Colonic mucosa (tissue), 4 donors: ENCODE results near the gene F13B. TPM values are rescaled to one million over a fixed set of nuclear protein-coding genes. Genes with fewer than 3 reads are reported as not detected.

Experiments used
- DNase-seq: peaks from one replicate; pipeline ENCODE4 v3.0.0-alpha.2; 2020
- H3K27ac ChIP-seq: fragments of 200-600 bp; one replicate; pipeline ENCODE4 v1.8.0; 2021
- H3K27me3 ChIP-seq: fragments of 200-600 bp; one replicate; pipeline ENCODE4 v1.8.0; 2021
- H3K36me3 ChIP-seq: fragments of 200-600 bp; one replicate; pipeline ENCODE4 v1.8.0; 2021
- H3K4me1 ChIP-seq: fragments of 200-600 bp; one replicate; pipeline ENCODE4 v1.8.0; 2021; ENCODE audit warnings: mild to moderate bottlenecking
- H3K4me3 ChIP-seq: fragments of 200-600 bp; one replicate; pipeline ENCODE4 v1.8.0; 2021
- H3K9ac ChIP-seq, 2 donors: one replicate each; pipeline ENCODE4 v1.7.0; 2013; ENCODE audit warnings: control low read depth in 2 of 2, low read depth in 2 of 2, low read length in 2 of 2
- H3K9me3 ChIP-seq: fragments of 200-600 bp; one replicate; pipeline ENCODE4 v1.8.0; 2021
- CTCF ChIP-seq: fragments of 200-600 bp; IDR thresholded peaks from one replicate; pipeline ENCODE4 v1.8.0; 2022; ENCODE audit warnings: antibody characterized with exemption, mild to moderate bottlenecking
- intact Hi-C: fragments of 100-400 bp; cut with DNase I; formaldehyde crosslinking; loops from one replicate; pipeline ENCODE4 v1.14.1; 2022
- total RNA-seq, 2 donors: library from RNA; stranded (reverse); fragmentation: NEBNext Ultra II Directional in 1 of 2; extraction: Animal tissue kit (Norgen Biotek cat#: 25700) in 1 of 2; gene quantifications; one replicate each; pipeline ENCODE4 v1.2.1, GENCODE V29; 2021
- donor health status: healthy.
- donor health status: DM: no; HTN: no; CAD: no.
- donor health status: DM: no; HTN: no; CAD: no.

F13B gene
- total RNA-seq, 2 donors from 2014 or later, result not detected

GRCh38 chr1:197083474-197083873, 16.4 kb upstream of the F13B start:
- no peaks in the 10 kb centered on the region for H3K27me3 ChIP-seq
- H3K9me3 ChIP-seq, result no peaks in the 10 kb centered on the region
- intact Hi-C loops, result no loop called here
- no peak overlapping the region for H3K27ac ChIP-seq
- no peak overlapping the region for H3K9ac ChIP-seq
- no peaks in the 10 kb centered on the region for H3K4me1 ChIP-seq
- DNase-seq, result no peak
- no peak overlapping the region for H3K4me3 ChIP-seq
- TF ChIP-seq CTCF, result no peak
- H3K36me3 ChIP-seq, result no peaks in the 10 kb centered on the region

GRCh38 chr1:197081117-197081753, 14.2 kb upstream of the F13B start:
- intact Hi-C loops, result no loop called here
- H3K27ac ChIP-seq, result no peak overlapping the region
- no peaks in the 10 kb centered on the region for H3K9me3 ChIP-seq
- no peak for TF ChIP-seq CTCF
- DNase-seq, result no peak
- no peaks in the 10 kb centered on the region for H3K36me3 ChIP-seq
- H3K27me3 ChIP-seq, result no peaks in the 10 kb centered on the region
- no peak overlapping the region for H3K4me3 ChIP-seq
- no peak overlapping the region for H3K9ac ChIP-seq
- no peaks in the 10 kb centered on the region for H3K4me1 ChIP-seq

GRCh38 chr1:197080323-197080722, 13.3 kb upstream of the F13B start:
- DNase-seq, result no peak
- Histone ChIP-seq H3K9me3 (no peaks in the 10 kb centered on the region), H3K36me3 (no peaks in the 10 kb centered on the region), H3K4me3 (no peak overlapping the region), H3K27me3 (no peaks in the 10 kb centered on the region), H3K9ac (no peak overlapping the region), H3K4me1 (no peaks in the 10 kb centered on the region), H3K27ac (no peak overlapping the region)
- intact Hi-C loops, result no loop called here
- no peak for TF ChIP-seq CTCF

GRCh38 chr1:197076585-197076984, 9.5 kb upstream of the F13B start:
- DNase-seq, result no peak

GRCh38 chr1:197073978-197074377, 6.9 kb upstream of the F13B start:
- no peak overlapping the region for H3K27ac ChIP-seq
- DNase-seq, result no peak
- H3K4me1 ChIP-seq, result no peaks in the 10 kb centered on the region
- H3K27me3 ChIP-seq, result no peaks in the 10 kb centered on the region
- no peaks in the 10 kb centered on the region for H3K36me3 ChIP-seq
- TF ChIP-seq CTCF, result no peak
- intact Hi-C loops, result no loop called here
- H3K9ac ChIP-seq, result no peak overlapping the region
- no peaks in the 10 kb centered on the region for H3K9me3 ChIP-seq
- no peak overlapping the region for H3K4me3 ChIP-seq

More at GRCh38 chr1:197076585-197076984, 9.5 kb upstream of the F13B start:
- intact Hi-C loops, result no loop called here
- Histone ChIP-seq H3K36me3 (no peaks in the 10 kb centered on the region), H3K4me1 (no peaks in the 10 kb centered on the region), H3K9me3 (no peaks in the 10 kb centered on the region), H3K4me3 (no peak overlapping the region), H3K27ac (no peak overlapping the region), H3K9ac (no peak overlapping the region), H3K27me3 (no peaks in the 10 kb centered on the region)
- TF ChIP-seq CTCF, result no peak
